ENCODE data around the gene EPHA4.
A peak's percentile ranks its signal among the peaks of the same experiment; 100 is the strongest.

The EPHA4 gene

DNA sequence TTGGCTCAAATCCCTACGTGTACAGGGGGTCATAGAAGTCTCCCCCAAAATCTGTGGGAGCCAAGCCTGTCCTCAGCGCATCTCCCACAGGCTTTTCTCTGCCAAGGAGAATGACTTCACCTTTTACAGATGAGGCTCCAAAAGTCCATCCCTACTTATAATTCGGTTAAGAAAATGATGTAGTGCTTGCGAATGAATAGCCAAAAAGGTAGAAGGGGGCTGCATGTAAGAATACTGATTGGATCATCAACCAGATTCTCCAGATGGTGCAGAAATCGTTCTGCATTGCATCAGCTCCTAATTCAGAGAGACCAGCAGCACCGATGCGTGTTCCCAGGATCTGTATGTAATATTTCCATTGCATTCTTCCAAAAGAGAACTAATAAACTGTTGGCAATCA is 91.9 kb downstream of the EPHA4 start:
- TF ChIP-seq, protein P1, sequence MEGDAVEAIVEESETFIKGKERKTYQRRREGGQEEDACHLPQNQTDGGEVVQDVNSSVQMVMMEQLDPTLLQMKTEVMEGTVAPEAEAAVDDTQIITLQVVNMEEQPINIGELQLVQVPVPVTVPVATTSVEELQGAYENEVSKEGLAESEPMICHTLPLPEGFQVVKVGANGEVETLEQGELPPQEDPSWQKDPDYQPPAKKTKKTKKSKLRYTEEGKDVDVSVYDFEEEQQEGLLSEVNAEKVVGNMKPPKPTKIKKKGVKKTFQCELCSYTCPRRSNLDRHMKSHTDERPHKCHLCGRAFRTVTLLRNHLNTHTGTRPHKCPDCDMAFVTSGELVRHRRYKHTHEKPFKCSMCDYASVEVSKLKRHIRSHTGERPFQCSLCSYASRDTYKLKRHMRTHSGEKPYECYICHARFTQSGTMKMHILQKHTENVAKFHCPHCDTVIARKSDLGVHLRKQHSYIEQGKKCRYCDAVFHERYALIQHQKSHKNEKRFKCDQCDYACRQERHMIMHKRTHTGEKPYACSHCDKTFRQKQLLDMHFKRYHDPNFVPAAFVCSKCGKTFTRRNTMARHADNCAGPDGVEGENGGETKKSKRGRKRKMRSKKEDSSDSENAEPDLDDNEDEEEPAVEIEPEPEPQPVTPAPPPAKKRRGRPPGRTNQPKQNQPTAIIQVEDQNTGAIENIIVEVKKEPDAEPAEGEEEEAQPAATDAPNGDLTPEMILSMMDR (conservative IDR thresholded peaks at IDR 0.05; ENCODE audit: low read length): no peak
- TF ChIP-seq EZH2phosphoT487 (IDR thresholded peaks at IDR 0.05; ENCODE audit: borderline replicate concordance): no peak
- Histone ChIP-seq H3K4me1 (ENCODE audit: insufficient read depth, low read length, poor library complexity, severe bottlenecking) (peaks cover 19% of the 10 kb centered on the region), H3K4me2 (ENCODE audit: low read depth, low read length, poor library complexity, severe bottlenecking) (no peak overlapping the region), H3K9me3 (ENCODE audit: insufficient read depth, low read depth, low read length) (no peaks in the 10 kb centered on the region), H3K79me2 (ENCODE audit: insufficient read depth, low read length) (no peaks in the 10 kb centered on the region), H3F3A (ENCODE audit: low read depth) (no peaks in the 10 kb centered on the region), H2AFZ (ENCODE audit: low read length) (no peak overlapping the region), H3K4me3 (ENCODE audit: low read length, poor library complexity, severe bottlenecking) (no peak overlapping the region), H3K36me3 (ENCODE audit: insufficient read depth, low read length) (0 out of 2 replicates have a peak, but pooled peaks cover 4% of the 10 kb centered on the region), H3K9ac (ENCODE audit: low read depth, low read length, poor library complexity, severe bottlenecking) (no peak overlapping the region), H3K27me3 (ENCODE audit: insufficient read depth, low read length, poor library complexity, severe bottlenecking) (no peaks in the 10 kb centered on the region), H4K20me1 (ENCODE audit: insufficient read depth, low read length, poor library complexity, severe bottlenecking) (no peaks in the 10 kb centered on the region), H3K9me2 (replicated peaks; ENCODE audit: low read depth, low read length) (no peaks in the 10 kb centered on the region)

DNA sequence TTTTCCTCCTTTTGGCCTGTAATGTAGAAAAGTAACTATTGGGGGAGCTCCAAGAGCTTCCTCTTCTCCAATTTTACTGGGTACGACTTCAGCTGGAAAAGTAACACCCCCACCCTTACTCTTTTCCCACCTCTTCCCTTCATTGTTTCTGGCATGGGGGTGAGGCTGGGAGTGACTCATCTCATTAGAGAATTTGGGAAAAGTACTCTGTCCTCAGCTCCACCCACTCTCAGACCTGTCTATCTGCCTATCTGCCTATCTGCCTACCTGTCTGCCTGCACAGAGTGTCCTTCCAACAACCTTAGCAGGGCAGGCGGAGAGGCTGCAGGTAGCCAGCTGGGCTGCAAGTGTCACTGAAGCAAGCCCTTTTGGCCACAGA is 93.6 kb downstream of the EPHA4 start:
- Histone ChIP-seq H3K27me3 (ENCODE audit: insufficient read depth, low read length, poor library complexity, severe bottlenecking) (no peaks in the 10 kb centered on the region), H3F3A (ENCODE audit: low read depth) (no peaks in the 10 kb centered on the region), H3K36me3 (ENCODE audit: insufficient read depth, low read length) (0 out of 2 replicates have a peak, but pooled peaks cover 4% of the 10 kb centered on the region), H3K4me2 (ENCODE audit: low read depth, low read length, poor library complexity, severe bottlenecking) (peak overlapping the region; percentile 17), H3K4me1 (ENCODE audit: insufficient read depth, low read length, poor library complexity, severe bottlenecking) (peaks cover 31% of the 10 kb centered on the region), H3K9me2 (replicated peaks; ENCODE audit: low read depth, low read length) (no peaks in the 10 kb centered on the region), H2AFZ (ENCODE audit: low read length) (peak overlapping the region; percentile 11; the same call in 1 of the 2 replicates), H3K9ac (ENCODE audit: low read depth, low read length, poor library complexity, severe bottlenecking) (no peak overlapping the region), H4K20me1 (ENCODE audit: insufficient read depth, low read length, poor library complexity, severe bottlenecking) (no peaks in the 10 kb centered on the region), H3K79me2 (ENCODE audit: insufficient read depth, low read length) (no peaks in the 10 kb centered on the region), H3K9me3 (ENCODE audit: insufficient read depth, low read depth, low read length) (no peaks in the 10 kb centered on the region), H3K4me3 (ENCODE audit: low read length, poor library complexity, severe bottlenecking) (no peak overlapping the region)
- TF ChIP-seq EZH2phosphoT487 (IDR thresholded peaks at IDR 0.05; ENCODE audit: borderline replicate concordance): no peak
- TF ChIP-seq, protein P1 (conservative IDR thresholded peaks at IDR 0.05; ENCODE audit: low read length): peak; percentile 40

DNA sequence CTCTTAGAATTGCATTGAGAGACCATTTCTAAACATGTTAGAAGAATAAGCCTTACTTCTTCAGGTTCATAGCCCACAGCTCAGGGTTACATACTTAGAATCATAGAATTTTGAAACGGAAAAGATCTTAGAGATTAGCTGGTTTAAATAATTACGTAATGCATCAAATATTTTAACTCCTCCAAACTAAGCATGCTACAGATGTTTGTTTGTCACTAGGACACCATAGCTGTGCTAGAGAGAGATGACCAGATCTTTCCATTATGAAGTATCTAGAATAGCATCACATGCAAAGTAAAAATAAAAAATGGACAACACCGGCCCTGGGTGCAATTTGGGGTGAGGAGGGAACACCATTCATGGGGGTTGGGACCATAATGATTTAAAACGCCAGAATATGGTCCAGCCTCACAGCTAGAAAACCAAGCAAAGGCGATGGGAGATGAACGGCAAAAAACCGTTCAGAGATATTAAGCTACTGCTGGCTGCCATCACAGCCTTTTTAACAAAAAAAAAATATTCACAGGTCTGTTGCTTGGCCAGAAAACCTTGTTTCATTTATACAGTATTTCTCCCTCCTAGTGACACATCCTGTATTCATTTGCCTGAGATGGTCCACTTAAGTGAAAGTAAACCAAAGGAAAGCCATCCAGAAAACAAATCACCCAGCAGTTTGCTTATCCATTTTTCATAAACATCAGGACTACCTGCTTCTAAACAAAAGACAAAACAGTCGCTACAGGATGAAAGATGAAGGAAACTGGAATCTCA is 94.2 kb downstream of the EPHA4 start:
- no peaks in the 10 kb centered on the region for H3K9me3 ChIP-seq (ENCODE audit: insufficient read depth, low read depth, low read length)
- H3K4me3 ChIP-seq (ENCODE audit: low read length, poor library complexity, severe bottlenecking): no peak overlapping the region
- H3K79me2 ChIP-seq (ENCODE audit: insufficient read depth, low read length): no peaks in the 10 kb centered on the region
- H3K27me3 ChIP-seq (ENCODE audit: insufficient read depth, low read length, poor library complexity, severe bottlenecking): no peaks in the 10 kb centered on the region
- H3K9ac ChIP-seq (ENCODE audit: low read depth, low read length, poor library complexity, severe bottlenecking): no peak overlapping the region
- peak overlapping the region; percentile 11; the same call in 1 of the 2 replicates for H2AFZ ChIP-seq (ENCODE audit: low read length)
- no peaks in the 10 kb centered on the region for H3F3A ChIP-seq (ENCODE audit: low read depth)
- H4K20me1 ChIP-seq (ENCODE audit: insufficient read depth, low read length, poor library complexity, severe bottlenecking): no peaks in the 10 kb centered on the region
- peaks cover 35% of the 10 kb centered on the region for H3K4me1 ChIP-seq (ENCODE audit: insufficient read depth, low read length, poor library complexity, severe bottlenecking)
- H3K36me3 ChIP-seq (ENCODE audit: insufficient read depth, low read length): 0 out of 2 replicates have a peak, but pooled peaks cover 4% of the 10 kb centered on the region
- H3K9me2 ChIP-seq (replicated peaks; ENCODE audit: low read depth, low read length): no peaks in the 10 kb centered on the region
- peak overlapping the region; percentile 17 for H3K4me2 ChIP-seq (ENCODE audit: low read depth, low read length, poor library complexity, severe bottlenecking)
- TF ChIP-seq EZH2phosphoT487 (IDR thresholded peaks at IDR 0.05; ENCODE audit: borderline replicate concordance): no peak
- TF ChIP-seq, protein P1 (conservative IDR thresholded peaks at IDR 0.05; ENCODE audit: low read length): no peak

All from Loucy (cell line).